Measurements from ENCODE around the gene RUFY1. TPM values are rescaled to one million over a fixed set of nuclear protein-coding genes. Genes with fewer than 3 reads are reported as not detected.
"Not testable (repeated sequence)": the region's sequence is repeated elsewhere in the genome, so short reads cannot be mapped to it uniquely, and the experiment has no call there.

Gene RUFY1
- total RNA-seq, 1 experiment from 2014 or later: 45.7 TPM

- H2BK15ac ChIP-seq (ENCODE audit: low read depth, low read length); H2BK120ac ChIP-seq (ENCODE audit: low read depth, low read length, poor library complexity, severe bottlenecking); H3K27ac Mint-ChIP-seq; H3K9me3 ChIP-seq (ENCODE audit: control insufficient read depth, low read depth, low read length); H4K91ac ChIP-seq (ENCODE audit: insufficient read length, low read depth, low read length); H3K4ac ChIP-seq (ENCODE audit: low read depth, low read length); H3K79me2 ChIP-seq (ENCODE audit: insufficient read depth, low read length); H3T11ph ChIP-seq (ENCODE audit: low read length); H3K4me1 ChIP-seq (ENCODE audit: insufficient read depth, low read length); H3K27me3 ChIP-seq (ENCODE audit: insufficient read depth, low read length); H3K27me3 Mint-ChIP-seq (ENCODE audit: low read depth); H2AK5ac ChIP-seq (ENCODE audit: insufficient read length, low read length); H4K8ac ChIP-seq (replicated peaks; ENCODE audit: insufficient read length, low read depth, low read length); H2AFZ ChIP-seq (ENCODE audit: low read length); H3K4me2 ChIP-seq (ENCODE audit: insufficient read depth, insufficient read length, low read length); H2BK5ac ChIP-seq (ENCODE audit: insufficient read length, low read length); H3K56ac ChIP-seq (ENCODE audit: insufficient read length, low read depth, low read length); H3K27ac ChIP-seq (ENCODE audit: insufficient read length, low read depth, low read length); H3K9ac ChIP-seq (ENCODE audit: extremely low read depth, insufficient read length, low read length); H3K4me3 Mint-ChIP-seq; H3K9me3 Mint-ChIP-seq; H3K14ac ChIP-seq (ENCODE audit: insufficient read depth, low read length); H3K18ac ChIP-seq (ENCODE audit: insufficient read length, low read depth, low read length); H3K23me2 ChIP-seq (ENCODE audit: insufficient read length, low read depth, low read length, poor library complexity, severe bottlenecking); H2BK20ac ChIP-seq (ENCODE audit: low read depth, low read length, poor library complexity, severe bottlenecking); H3K23ac ChIP-seq (ENCODE audit: insufficient read length, low read depth, low read length); H3K36me3 Mint-ChIP-seq (ENCODE audit: insufficient read depth in 1 of 3, low read depth in 3 of 3); H2BK12ac ChIP-seq (ENCODE audit: insufficient read length, low read depth, low read length); DNase-seq; H3K4me1 Mint-ChIP-seq; H4K20me1 ChIP-seq (ENCODE audit: control insufficient read depth, insufficient read depth, insufficient read length); H3K79me1 ChIP-seq (ENCODE audit: insufficient read depth, low read depth, low read length, poor library complexity, severe bottlenecking); H4K5ac ChIP-seq (ENCODE audit: insufficient read length, low read depth, low read length): not testable (repeated sequence)
- no CpG with 5 or more reads among the region's 16 CpGs for WGBS (ENCODE audit: extremely low coverage, insufficient read length, low lambda C conversion rate)
Observed at GRCh38 chr5:179643141-179643920, 93.0 kb downstream of the RUFY1 start.

GRCh38 chr5:179644766-179645165, 94.4 kb downstream of the RUFY1 start:
- H4K5ac ChIP-seq (ENCODE audit: insufficient read length, low read depth, low read length); H3K9me3 Mint-ChIP-seq; H2BK12ac ChIP-seq (ENCODE audit: insufficient read length, low read depth, low read length); H3K9me3 ChIP-seq (ENCODE audit: control insufficient read depth, low read depth, low read length); H2BK5ac ChIP-seq (ENCODE audit: insufficient read length, low read length); H3K27ac ChIP-seq (ENCODE audit: insufficient read length, low read depth, low read length); DNase-seq; H3K27me3 ChIP-seq (ENCODE audit: insufficient read depth, low read length); H4K91ac ChIP-seq (ENCODE audit: insufficient read length, low read depth, low read length); H3K27me3 Mint-ChIP-seq (ENCODE audit: low read depth); H3K56ac ChIP-seq (ENCODE audit: insufficient read length, low read depth, low read length); H3K9ac ChIP-seq (ENCODE audit: extremely low read depth, insufficient read length, low read length); H3K23me2 ChIP-seq (ENCODE audit: insufficient read length, low read depth, low read length, poor library complexity, severe bottlenecking); H2AK5ac ChIP-seq (ENCODE audit: insufficient read length, low read length); H4K20me1 ChIP-seq (ENCODE audit: control insufficient read depth, insufficient read depth, insufficient read length); H3K4me1 Mint-ChIP-seq; H3K27ac Mint-ChIP-seq; H3K4me2 ChIP-seq (ENCODE audit: insufficient read depth, insufficient read length, low read length); H3K14ac ChIP-seq (ENCODE audit: insufficient read depth, low read length); H3K79me2 ChIP-seq (ENCODE audit: insufficient read depth, low read length); H3K18ac ChIP-seq (ENCODE audit: insufficient read length, low read depth, low read length); H3K4me3 Mint-ChIP-seq; H2BK120ac ChIP-seq (ENCODE audit: low read depth, low read length, poor library complexity, severe bottlenecking); H2BK15ac ChIP-seq (ENCODE audit: low read depth, low read length); H4K8ac ChIP-seq (replicated peaks; ENCODE audit: insufficient read length, low read depth, low read length); H3T11ph ChIP-seq (ENCODE audit: low read length); H3K36me3 Mint-ChIP-seq (ENCODE audit: insufficient read depth in 1 of 3, low read depth in 3 of 3); H3K4ac ChIP-seq (ENCODE audit: low read depth, low read length); H3K79me1 ChIP-seq (ENCODE audit: insufficient read depth, low read depth, low read length, poor library complexity, severe bottlenecking); H3K23ac ChIP-seq (ENCODE audit: insufficient read length, low read depth, low read length); H2BK20ac ChIP-seq (ENCODE audit: low read depth, low read length, poor library complexity, severe bottlenecking); H3K4me1 ChIP-seq (ENCODE audit: insufficient read depth, low read length); H2AFZ ChIP-seq (ENCODE audit: low read length): not testable (repeated sequence)
- no CpG with 5 or more reads among the region's 5 CpGs for WGBS (ENCODE audit: extremely low coverage, insufficient read length, low lambda C conversion rate)

All from H9 (cell line).